ENCODE data around the gene RAB11FIP4. TPM values are rescaled to one million over a fixed set of nuclear protein-coding genes. Genes with fewer than 3 reads are reported as not detected.

Gene RAB11FIP4
- total and polyA plus RNA-seq, 9 of the 15 experiments (the other 6 are each of a cell fraction or from before 2014, with no cell fraction given) = 0.62 to 16.6 (median 8.9) TPM

DNA sequence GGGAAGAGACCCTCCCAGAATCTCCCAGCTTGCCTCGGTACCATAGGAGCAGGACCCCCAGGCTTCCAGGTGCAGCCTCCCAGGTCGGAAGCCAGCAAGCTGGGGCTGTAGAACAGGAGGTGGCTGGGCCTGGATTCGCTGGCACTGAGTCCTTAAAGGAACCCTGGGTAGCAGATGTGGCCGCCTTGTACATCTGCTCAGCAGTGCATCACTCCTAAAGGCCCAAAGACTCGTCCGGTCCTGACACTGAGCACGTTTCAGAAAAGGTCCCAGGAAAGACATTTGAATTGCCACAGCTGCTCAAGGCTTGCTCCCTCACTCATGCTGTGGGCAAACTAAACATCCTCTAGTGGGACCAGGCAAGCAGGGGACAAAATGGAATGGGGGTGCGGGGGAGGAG is 172.8 kb downstream of the RAB11FIP4 start:
- Histone ChIP-seq H3K9ac (ENCODE audit: insufficient read depth in 1 of 2, low read depth in 2 of 2, low read length in 2 of 2) (no peak overlapping the region), H2AFZ (ENCODE audit: low read depth, low read length) (no peak overlapping the region), H3K36me3 (ENCODE audit: control insufficient read depth, insufficient read depth, low read length) (no peaks in the 10 kb centered on the region), H3K27me3 (ENCODE audit: control insufficient read depth in 2 of 2, insufficient read depth in 2 of 2, low read length in 2 of 2) (peaks cover 32 to 46% of the 10 kb centered on the region in 2 experiments), H3K27ac (ENCODE audit: extremely low read depth, low read depth, low read length) (no peak overlapping the region), H3K79me2 (ENCODE audit: control insufficient read depth, insufficient read depth, low read length) (no peaks in the 10 kb centered on the region), H3K4me3 (no peak overlapping the region), H3K9me3 (replicated peaks; ENCODE audit: control insufficient read depth, insufficient read depth, low read depth, low read length) (no peaks in the 10 kb centered on the region), H3K9me1 (ENCODE audit: control insufficient read depth, insufficient read depth, low read length) (peaks cover 3% of the 10 kb centered on the region), H3K4me2 (ENCODE audit: insufficient read depth, low read length) (no peak overlapping the region), H4K20me1 (replicated peaks; ENCODE audit: control insufficient read depth, insufficient read depth, low read length) (no peaks in the 10 kb centered on the region), H3K4me1 (replicated peaks in 1 of 2; ENCODE audit: control insufficient read depth in 2 of 2, insufficient read depth in 2 of 2, low read length in 2 of 2) (peaks cover 0 to 13% of the 10 kb centered on the region in 2 experiments; a peak in 2 of 5 replicates)
- ChIA-PET CTCF (ENCODE audit: low intra/inter-chr PET ratio) (no interaction called here), POLR2A (interaction anchor here (0.6 kb wide), 1 partner anchor 12 kb away, joined by 4 read pairs; no protein-coding TSS in a partner anchor)
- in situ Hi-C loops (cut with MboI) (no loop called here), intact Hi-C loops (cut with micrococcal nuclease) (no loop called here)
- 7% methylated on average over 8 of the region's 8 CpGs for WGBS (ENCODE audit: insufficient coverage, low coverage, missing lambda C conversion rate)
- DNase-seq (ENCODE audit: extremely low read depth in 1 of 4, low spot score in 3 of 4) = no peak
- no peak for TF ChIP-seq HIVEP1 (CRISPR knock-in tag; IDR thresholded peaks at IDR 0.05)
- no peak for TF ChIP-seq SMARCA4 (IDR thresholded peaks at IDR 0.05)
- TF ChIP-seq SMAD1 (IDR thresholded peaks at IDR 0.05; ENCODE audit: low read depth, low read length, partially characterized antibody) = no peak
- no peak for TF ChIP-seq TGIF2 (CRISPR knock-in tag; IDR thresholded peaks at IDR 0.05)
- no peak for TF ChIP-seq ZNF197 (CRISPR knock-in tag; IDR thresholded peaks at IDR 0.05; ENCODE audit: low read depth)
- no peak for TF ChIP-seq ZKSCAN8 (CRISPR knock-in tag; IDR thresholded peaks at IDR 0.05)
- TF ChIP-seq PHF8 (IDR thresholded peaks at IDR 0.05; ENCODE audit: borderline replicate concordance, low read length) = no peak
- TF ChIP-seq ZHX1 (conservative IDR thresholded peaks at IDR 0.05; ENCODE audit: low read length) = no peak
- no peak for TF ChIP-seq NBN (IDR thresholded peaks at IDR 0.05; ENCODE audit: low read depth)
- TF ChIP-seq JUN (IDR thresholded peaks at IDR 0.05; ENCODE audit: borderline replicate concordance, low read depth, low read length) = no peak
- TF ChIP-seq JUN (CRISPR knock-in tag; IDR thresholded peaks at IDR 0.05; ENCODE audit: borderline replicate concordance) = no peak
- no peak for TF ChIP-seq KLF6 (CRISPR knock-in tag; IDR thresholded peaks at IDR 0.05; ENCODE audit: borderline replicate concordance)
- TF ChIP-seq ZNF584 (CRISPR knock-in tag; IDR thresholded peaks at IDR 0.05; ENCODE audit: low read depth) = no peak
- no peak for TF ChIP-seq POLR2AphosphoS5 (IDR thresholded peaks at IDR 0.05; ENCODE audit: control insufficient read depth, insufficient read depth, low read depth, low read length)
- no peak for TF ChIP-seq SAP30 (IDR thresholded peaks at IDR 0.05; ENCODE audit: borderline replicate concordance, insufficient read depth, low read depth, low read length, poor library complexity, severe bottlenecking)
- FAIRE-seq = no peak
- no peak for ATAC-seq
- no TSS peak for BruUV-seq (replicated peaks)

All from K562 (cell line).